ENCODE results near the gene CACNB4.

- no peak for TF ChIP-seq CTCF (conservative IDR thresholded peaks at IDR 0.05; ENCODE audit: low read depth, low read length)
- TF ChIP-seq EZH2 (IDR thresholded peaks at IDR 0.05; ENCODE audit: low read length, unreplicated experiment), result no peak
Observed at GRCh38 chr2:152063325-152063924, 35.4 kb downstream of the CACNB4 start.

Measured in PC-3 (cell line).